K562 (cell line): Measurements from ENCODE around the gene ZMYND15.
"Not testable (repeated sequence)": the region's sequence is repeated elsewhere in the genome, so short reads cannot be mapped to it uniquely, and the experiment has no call there.

Experiments
- ATF3 ChIP-seq, 2 experiments: fragments of 450-650 bp in 1 of 2; sonication (generic) in 1 of 2; formaldehyde crosslinking in 1 of 2; IDR thresholded peaks in 1 of 2; conservative IDR thresholded peaks in 1 of 2; 2 replicates each; pipeline versions ENCODE4 v1.6.1 to v1.8.1; 2016 to 2023; ENCODE audit warnings: mild to moderate bottlenecking in 2 of 2, moderate library complexity in 2 of 2, inconsistent platforms in 1 of 2, missing genetic modification reagents in 1 of 2
- CBFA2T2 ChIP-seq: fragments of 450-650 bp; conservative IDR thresholded peaks from 2 replicates; pipeline ENCODE4 v1.6.1; 2017; ENCODE audit warnings: mild to moderate bottlenecking
- CTCF ChIP-seq, 3 experiments: IDR thresholded peaks in 2 of 3; conservative IDR thresholded peaks in 1 of 3; 2 replicates each; pipeline ENCODE4 v1.5.1; 2011 to 2012; ENCODE audit warnings: low read length in 3 of 3, mild to moderate bottlenecking in 3 of 3, control low read depth in 2 of 3, improper control_type of control experiment in 1 of 3, inconsistent platforms in 1 of 3, low read depth in 1 of 3, mixed read lengths in 1 of 3, moderate library complexity in 1 of 3; ENCODE audit not compliant: insufficient read depth in 2 of 3
- ELK1 ChIP-seq: sonication (generic); formaldehyde crosslinking; IDR thresholded peaks from 2 replicates; pipeline ENCODE4 v1.8.1; 2022; ENCODE audit warnings: missing genetic modification reagents
- FOS ChIP-seq: IDR thresholded peaks from 3 replicates; pipeline ENCODE4 v1.6.1; 2011; ENCODE audit not compliant: insufficient read length; ENCODE audit errors: extremely low read depth
- FOXJ3 ChIP-seq: sonication (generic); formaldehyde crosslinking; IDR thresholded peaks from 2 replicates; pipeline ENCODE4 v1.4.0; 2020; ENCODE audit warnings: mild to moderate bottlenecking, missing genetic modification reagents
- GATAD2A ChIP-seq: fragments of 450-650 bp; IDR thresholded peaks from 2 replicates; pipeline ENCODE4 v1.6.1; 2017
- KLF13 ChIP-seq: fragments of 450-650 bp; IDR thresholded peaks from 2 replicates; pipeline ENCODE4 v1.6.1; 2016; ENCODE audit warnings: missing genetic modification characterization, low read depth, mild to moderate bottlenecking, missing compliant biosample characterization, moderate library complexity, borderline replicate concordance
- MEF2A ChIP-seq: IDR thresholded peaks from 2 replicates; pipeline ENCODE4 v1.6.1; 2011; ENCODE audit warnings: low read depth, mild to moderate bottlenecking, low read length, moderate library complexity; ENCODE audit not compliant: control insufficient read depth
- REST ChIP-seq, 2 experiments: fragments of 450-650 bp; formaldehyde crosslinking in 1 of 2; IDR thresholded peaks; 2 replicates each; pipeline versions ENCODE4 v1.4.0 to v1.6.1; 2014 to 2020; ENCODE audit warnings: mild to moderate bottlenecking in 2 of 2, borderline replicate concordance in 1 of 2, low read depth in 1 of 2
- SAP30 ChIP-seq: fragments of 200-600 bp; sonication (generic); IDR thresholded peaks from 2 replicates; pipeline ENCODE4 v1.6.1; 2012; ENCODE audit warnings: borderline replicate concordance, low read depth, mild to moderate bottlenecking, moderate library complexity, low read length, control low read depth, inconsistent platforms; ENCODE audit not compliant: insufficient read depth, poor library complexity, severe bottlenecking
- STAT5A ChIP-seq: IDR thresholded peaks from 2 replicates; pipeline ENCODE4 v1.6.1; 2012; ENCODE audit warnings: low read length, inconsistent platforms, borderline replicate concordance
- USF2 ChIP-seq: sonication (generic); formaldehyde crosslinking; IDR thresholded peaks from 2 replicates; pipeline ENCODE4 v1.5.0; 2020; ENCODE audit warnings: missing genetic modification reagents
- YY1 ChIP-seq, 3 experiments: IDR thresholded peaks; 2 replicates each; pipeline ENCODE4 v1.6.1; 2011; ENCODE audit warnings: low read length in 2 of 3, mild to moderate bottlenecking in 2 of 3, moderate library complexity in 2 of 3, borderline replicate concordance in 1 of 3, control low read depth in 1 of 3, low read depth in 1 of 3; ENCODE audit not compliant: insufficient read depth in 3 of 3, insufficient replicate concordance in 2 of 3, control insufficient read depth in 1 of 3, insufficient read length in 1 of 3; ENCODE audit errors: extremely low read depth in 1 of 3

GRCh38 chr17:4689872-4690271 is 49.8 kb upstream of the ZMYND15 start:
- not testable (repeated sequence) for TF ChIP-seq MEF2A; YY1 (IDR thresholded peaks at IDR 0.05; ENCODE audit: borderline replicate concordance in 1 of 3, control insufficient read depth in 1 of 3, extremely low read depth in 1 of 3, insufficient read depth in 3 of 3, insufficient read length in 1 of 3, insufficient replicate concordance in 2 of 3, low read depth in 1 of 3, low read length in 2 of 3); ELK1 (CRISPR knock-in tag); CTCF (IDR thresholded peaks at IDR 0.05 in 2 of 3, conservative IDR thresholded peaks at IDR 0.05 in 1 of 3; ENCODE audit: insufficient read depth in 2 of 3, low read depth in 1 of 3, low read length in 3 of 3); STAT5A; FOXJ3; CBFA2T2; ATF3 (IDR thresholded peaks at IDR 0.05); ATF3 (CRISPR knock-in tag; conservative IDR thresholded peaks at IDR 0.05); KLF13; FOS; REST (IDR thresholded peaks at IDR 0.05; ENCODE audit: borderline replicate concordance); REST (CRISPR knock-in tag; IDR thresholded peaks at IDR 0.05; ENCODE audit: low read depth); USF2 (CRISPR knock-in tag); GATAD2A; SAP30
